HFFc6 (cell line): ENCODE measurements around the gene MRPL21. TPM values are rescaled to one million over a fixed set of nuclear protein-coding genes. Genes with fewer than 3 reads are reported as not detected.

Experiments
- DNase-seq: peaks from one replicate; pipeline ENCODE4 v3.0.0-alpha.2; 2018
- H3K27ac Mint-ChIP-seq: 2 replicates; pipeline ENCODE4 v1.8.0; 2020; ENCODE audit warnings: mild to moderate bottlenecking, mixed read lengths
- H3K27me3 Mint-ChIP-seq: 2 replicates; pipeline ENCODE4 v1.8.0; 2021; ENCODE audit warnings: mild to moderate bottlenecking, moderate library complexity, mixed read lengths; ENCODE audit not compliant: insufficient read depth
- H3K36me3 Mint-ChIP-seq: 2 replicates; pipeline ENCODE4 v1.8.0; 2021; ENCODE audit warnings: low read depth, mixed read lengths
- H3K4me1 Mint-ChIP-seq: 2 replicates; pipeline ENCODE4 v1.8.0; 2020; ENCODE audit warnings: low read depth, mixed read lengths
- H3K4me3 Mint-ChIP-seq: 2 replicates; pipeline ENCODE4 v1.8.0; 2020; ENCODE audit warnings: mild to moderate bottlenecking, moderate library complexity, mixed read lengths
- H3K9me3 Mint-ChIP-seq: 2 replicates; pipeline ENCODE4 v1.8.0; 2020; ENCODE audit warnings: mild to moderate bottlenecking, mixed read lengths
- CTCF ChIP-seq: fragments of 200-600 bp; sonication (generic); IDR thresholded peaks from 2 replicates; pipeline ENCODE4 v1.5.0; 2021; ENCODE audit warnings: antibody characterized with exemption, mild to moderate bottlenecking
- total RNA-seq, 6 experiments: library from RNA; stranded (reverse); fragmentation: NEBNext Ultra II Directional; extraction: Animal tissue kit (Norgen Biotek cat#: 25700); gene quantifications; 2 replicates in 1 of 6; 3 replicates in 5 of 6; pipeline ENCODE4 v1.2.3, GENCODE V29; 2021

The MRPL21 gene
- total RNA-seq, 6 experiments from 2014 or later = 60.8 to 69.9 (median 63.9) TPM

- no peak overlapping the region for H3K27ac Mint-ChIP-seq
- peaks cover 71% of the 10 kb centered on the region for H3K36me3 Mint-ChIP-seq
- no peak for DNase-seq
Measured at GRCh38 chr11:68927280-68928135, 23.9 kb upstream of the MRPL21 start.

GRCh38 chr11:68925611-68926010 is 22.0 kb upstream of the MRPL21 start:
- no peaks in the 10 kb centered on the region; the same call in 1 of the 2 replicates for H3K27me3 Mint-ChIP-seq
- H3K4me1 Mint-ChIP-seq = no peaks in the 10 kb centered on the region
- H3K9me3 Mint-ChIP-seq = peaks cover 31% of the 10 kb centered on the region
- peaks cover 74% of the 10 kb centered on the region for H3K36me3 Mint-ChIP-seq
- no peak overlapping the region for H3K4me3 Mint-ChIP-seq
- no peak for DNase-seq
- no peak for TF ChIP-seq CTCF
- H3K27ac Mint-ChIP-seq = no peak overlapping the region

More at GRCh38 chr11:68927280-68928135, 23.9 kb upstream of the MRPL21 start:
- peaks cover 31% of the 10 kb centered on the region for H3K9me3 Mint-ChIP-seq
- no peaks in the 10 kb centered on the region; the same call in 1 of the 2 replicates for H3K27me3 Mint-ChIP-seq
- no peaks in the 10 kb centered on the region for H3K4me1 Mint-ChIP-seq
- no peak overlapping the region for H3K4me3 Mint-ChIP-seq
- TF ChIP-seq CTCF = no peak

- Mint-ChIP-seq H3K27ac (no peak overlapping the region), H3K4me1 (no peaks in the 10 kb centered on the region), H3K27me3 (no peaks in the 10 kb centered on the region; the same call in 1 of the 2 replicates), H3K4me3 (no peak overlapping the region), H3K36me3 (peaks cover 80% of the 10 kb centered on the region), H3K9me3 (peaks cover 31% of the 10 kb centered on the region)
- DNase-seq = no peak
- TF ChIP-seq CTCF = no peak
Measured at GRCh38 chr11:68924073-68924925, 20.7 kb upstream of the MRPL21 start.

GRCh38 chr11:68923614-68924013 is 20.0 kb upstream of the MRPL21 start:
- Mint-ChIP-seq H3K4me1 (no peaks in the 10 kb centered on the region), H3K9me3 (peaks cover 31% of the 10 kb centered on the region), H3K4me3 (no peak overlapping the region), H3K27ac (no peak overlapping the region), H3K27me3 (no peaks in the 10 kb centered on the region; the same call in 1 of the 2 replicates), H3K36me3 (peaks cover 80% of the 10 kb centered on the region)
- no peak for TF ChIP-seq CTCF
- no peak for DNase-seq

- TF ChIP-seq CTCF = no peak
- peaks cover 7% of the 10 kb centered on the region for H3K4me1 Mint-ChIP-seq
- H3K27ac Mint-ChIP-seq = no peak overlapping the region
- H3K36me3 Mint-ChIP-seq = peaks cover 32% of the 10 kb centered on the region
- no peak for DNase-seq
- H3K4me3 Mint-ChIP-seq = no peak overlapping the region
- no peaks in the 10 kb centered on the region for H3K27me3 Mint-ChIP-seq
- no peaks in the 10 kb centered on the region for H3K9me3 Mint-ChIP-seq
Measured at GRCh38 chr11:68916439-68916838, 12.8 kb upstream of the MRPL21 start.
